GM18867 (cell line): ENCODE data around the gene LPAR1.

Experiments
- ATAC-seq: cut with Tn5 transposase; IDR thresholded peaks from one replicate; pipeline ENCODE4 v1.9.1; 2021; ENCODE audit warnings: mild to moderate bottlenecking, moderate library complexity; ENCODE audit not compliant: unreplicated experiment

LPAR1 gene

GRCh38 chr9:111037708-111038330 lies 451 bp downstream of the LPAR1 start:
- no peak for ATAC-seq

DNA sequence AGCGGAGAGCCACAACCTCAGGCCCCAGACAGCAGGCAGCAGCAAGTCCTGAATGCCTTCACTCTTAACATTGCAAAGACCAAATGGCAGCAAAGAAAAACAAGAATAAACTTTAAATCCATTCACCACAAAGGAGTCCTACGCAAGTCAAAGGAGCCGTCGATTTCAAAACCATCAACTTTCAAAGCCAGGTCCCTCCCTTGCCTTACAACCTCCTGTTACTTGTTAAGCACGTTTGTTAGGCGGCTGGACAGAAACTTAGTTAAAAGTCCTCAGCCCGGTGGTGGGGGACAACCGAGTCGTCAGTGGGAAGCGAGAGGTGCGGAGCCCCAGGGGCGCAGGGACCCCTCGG lies 938 bp downstream of the LPAR1 start:
- no peak for ATAC-seq

DNA sequence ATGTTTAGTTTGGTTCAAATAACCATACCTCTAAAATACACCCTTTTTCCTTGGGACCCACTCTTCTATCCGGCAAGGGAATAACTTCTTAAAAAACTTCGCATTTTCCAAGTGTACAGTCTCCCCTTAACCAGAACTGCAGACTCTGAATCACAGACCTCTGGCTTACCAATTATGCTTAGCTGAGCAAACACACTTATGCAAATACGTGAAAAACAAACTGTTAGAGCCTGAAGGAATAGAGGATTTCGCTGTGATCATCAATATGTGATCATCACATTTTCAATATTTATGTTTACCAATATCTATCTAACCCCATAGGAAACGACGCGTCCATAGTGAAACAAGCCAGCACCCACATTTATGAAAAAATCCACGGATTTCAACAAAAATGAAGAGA lies 1.3 kb downstream of the LPAR1 start:
- ATAC-seq, result no peak

GRCh38 chr9:111036429-111036789 lies 1.9 kb downstream of the LPAR1 start:
- no peak for ATAC-seq

- no peak for ATAC-seq
These were observed 2.5 kb downstream of the LPAR1 start for GRCh38 chr9:111035543-111036428.

DNA sequence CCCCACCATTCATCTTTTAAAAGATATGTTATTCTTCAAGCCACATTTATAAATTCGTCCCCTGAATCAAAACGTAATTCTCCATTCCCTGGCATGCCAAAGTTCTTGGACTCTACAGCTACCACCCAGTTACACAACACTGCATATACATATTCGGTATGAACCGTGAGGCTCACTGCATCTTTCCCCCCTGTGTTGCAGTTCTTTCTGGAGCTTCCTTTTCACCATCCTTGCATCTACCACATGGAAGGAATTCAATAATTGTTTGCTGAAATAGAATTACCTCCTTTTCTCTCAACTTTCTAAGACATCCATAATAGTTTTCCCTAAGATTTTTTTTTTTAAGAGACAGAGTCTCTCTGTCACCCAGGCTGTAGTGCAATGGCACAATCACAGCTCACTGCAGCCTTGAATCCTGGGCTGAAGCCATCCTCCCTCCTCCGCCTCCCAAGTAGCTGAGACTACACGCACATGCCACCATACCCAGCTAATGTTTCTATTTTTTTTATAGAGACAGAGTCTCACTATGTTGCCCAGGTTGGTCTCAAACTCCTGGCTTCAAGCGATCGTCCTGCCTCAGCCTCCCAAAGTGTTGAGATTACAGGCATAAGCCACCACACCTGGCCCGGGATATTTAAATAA lies 3.3 kb downstream of the LPAR1 start:
- ATAC-seq, result no peak

- no peak for ATAC-seq
These were observed 3.9 kb downstream of the LPAR1 start for GRCh38 chr9:111034170-111034897.

DNA sequence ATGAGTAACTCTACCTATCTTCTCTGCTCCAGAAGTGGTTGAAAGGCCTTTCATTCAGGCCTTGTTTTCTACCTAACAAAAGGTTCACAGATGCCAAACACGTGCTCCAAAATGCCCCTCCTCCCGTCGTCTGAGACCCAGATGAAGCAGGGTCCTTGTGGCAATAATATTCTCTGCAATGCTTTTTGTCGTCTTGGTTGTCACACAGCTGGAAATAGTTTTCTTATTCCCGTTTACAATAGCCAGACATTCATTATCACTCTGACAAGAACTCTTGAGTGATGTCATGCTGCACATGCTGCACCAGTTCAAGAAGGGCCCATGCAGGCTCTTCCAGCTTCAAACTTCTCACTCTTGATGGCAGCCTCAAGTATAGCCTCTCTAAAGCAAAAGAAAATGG lies 7.8 kb downstream of the LPAR1 start:
- no peak for ATAC-seq

DNA sequence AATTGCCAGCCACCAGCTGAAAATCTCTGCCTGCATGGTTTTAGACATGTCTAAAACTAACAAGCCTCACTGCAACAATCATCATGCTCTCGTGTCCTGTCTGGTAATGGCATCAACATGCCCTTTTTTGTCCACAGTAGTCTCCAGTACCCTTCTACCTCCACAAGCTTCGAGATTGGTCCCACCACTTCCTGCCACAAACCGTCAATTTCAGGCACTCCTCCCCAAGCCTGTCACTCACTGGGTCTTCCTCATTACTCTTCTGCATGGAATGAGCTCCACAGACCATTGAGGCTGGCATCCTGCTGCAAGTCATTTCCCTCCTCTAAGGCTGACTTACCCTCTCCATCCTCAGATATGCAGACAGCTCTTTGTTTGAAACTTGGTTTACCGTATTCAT lies 9.0 kb downstream of the LPAR1 start:
- no peak for ATAC-seq

DNA sequence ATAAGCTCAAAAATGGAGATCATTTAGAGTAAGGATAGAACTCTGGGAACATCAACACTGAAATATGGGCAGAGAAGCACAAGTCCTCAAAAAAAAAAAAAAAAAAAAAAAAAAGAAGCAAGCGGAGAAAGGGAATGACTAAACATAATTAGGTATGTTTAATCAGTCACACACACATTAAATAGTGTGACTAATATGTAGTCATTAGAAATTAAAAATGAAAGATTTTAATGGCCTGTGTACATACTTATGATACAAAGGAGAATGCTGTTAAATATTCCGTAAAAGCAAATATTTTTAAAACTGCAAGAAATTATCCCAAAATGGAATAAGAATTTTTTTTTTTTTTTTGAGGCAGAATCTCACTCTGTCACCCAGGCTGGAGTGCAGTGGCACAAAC lies 10.5 kb downstream of the LPAR1 start:
- no peak for ATAC-seq

DNA sequence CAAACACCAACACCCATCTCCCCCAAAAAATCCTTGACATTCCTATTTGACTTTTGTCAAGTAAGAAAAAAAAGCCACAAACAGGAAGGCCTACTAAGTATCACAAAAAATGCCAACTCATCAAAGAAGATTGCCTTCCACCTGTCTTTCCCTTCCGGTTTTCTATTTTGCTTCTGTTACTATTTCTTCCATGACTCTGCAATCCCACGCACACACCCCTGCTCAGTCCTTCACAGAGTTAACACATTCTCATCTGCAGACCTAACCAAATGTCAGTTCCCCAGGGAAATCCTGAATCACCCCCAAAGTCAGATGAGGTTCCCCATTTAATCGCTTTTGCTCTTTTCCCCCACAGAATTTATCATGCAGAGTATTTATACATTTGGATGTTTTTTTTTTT lies 15.1 kb downstream of the LPAR1 start:
- ATAC-seq, result no peak

DNA sequence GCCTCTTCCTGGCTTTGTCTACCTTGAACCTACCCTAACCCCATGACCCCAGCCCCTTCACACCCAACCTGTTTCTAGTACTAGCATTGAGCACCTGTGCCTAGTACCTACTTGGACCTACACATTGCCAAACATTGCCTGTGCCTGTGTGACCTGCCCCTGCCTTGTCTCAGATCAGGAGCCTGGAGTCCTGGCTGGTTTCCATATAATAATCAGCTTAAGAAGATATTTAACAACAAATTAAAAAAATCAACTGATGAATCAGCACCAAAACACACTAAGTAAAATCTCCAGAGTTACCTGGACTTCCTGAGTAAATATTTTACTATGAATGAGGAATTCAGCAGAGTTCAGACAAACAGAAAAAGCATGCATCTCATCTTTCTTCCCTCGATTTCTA lies 17.7 kb downstream of the LPAR1 start:
- ATAC-seq, result no peak

- no peak for ATAC-seq
These were observed 21.7 kb downstream of the LPAR1 start for GRCh38 chr9:111016426-111017045.

- ATAC-seq, result no peak
These were observed 22.3 kb downstream of the LPAR1 start for GRCh38 chr9:111016016-111016415.

GRCh38 chr9:111013707-111014106 lies 24.6 kb downstream of the LPAR1 start:
- ATAC-seq, result no peak

GRCh38 chr9:111013250-111013649 lies 25.0 kb downstream of the LPAR1 start:
- ATAC-seq, result no peak

GRCh38 chr9:111008158-111009075 lies 29.9 kb downstream of the LPAR1 start:
- ATAC-seq, result no peak

GRCh38 chr9:111005746-111006470 lies 32.4 kb downstream of the LPAR1 start:
- no peak for ATAC-seq

GRCh38 chr9:111004936-111005335 lies 33.3 kb downstream of the LPAR1 start:
- ATAC-seq, result no peak
